HEK293 (cell line): ENCODE results near the gene SLC38A9.

Source experiments
- CTCF ChIA-PET: fragments of 350-600 bp; formaldehyde crosslinking; extraction: SDS; loops from one replicate; lab custom pipeline; 2021; ENCODE audit warnings: antibody characterized with exemption; lab: Yijun Ruan, JAX
- POLR2A ChIA-PET: fragments of 300-600 bp; formaldehyde crosslinking; extraction: SDS; loops from one replicate; lab custom pipeline; 2020; ENCODE audit warnings: antibody characterized with exemption, inconsistent platforms; lab: Yijun Ruan, JAX
- H3K27ac ChIP-seq: fragments of 200-500 bp; sonication (Bioruptor generic); 2 replicates; pipeline ENCODE4 v1.5.1; 2014; ENCODE audit warnings: low read depth, low read length, control low read depth, inconsistent platforms; ENCODE audit errors: extremely low read depth
- H3K36me3 ChIP-seq, 2 experiments: fragments of 200-500 bp in 1 of 2; sonication (Bioruptor generic) in 1 of 2; 1 replicate in 1 of 2; 2 replicates in 1 of 2; pipeline ENCODE4 v1.5.1; 2014 to 2017; ENCODE audit warnings: inconsistent platforms in 2 of 2, low read length in 2 of 2; ENCODE audit not compliant: control insufficient read depth in 2 of 2, insufficient read depth in 1 of 2
- H3K4me1 ChIP-seq: fragments of 200-500 bp; sonication (Bioruptor generic); 2 replicates; pipeline ENCODE4 v1.5.1; 2014; ENCODE audit warnings: mild to moderate bottlenecking, low read length, inconsistent platforms; ENCODE audit not compliant: control insufficient read depth, insufficient read depth
- H3K4me3 ChIP-seq: 2 replicates; pipeline ENCODE4 v1.5.1; 2011; ENCODE audit warnings: low read depth, mild to moderate bottlenecking, control low read depth, low read length, moderate library complexity
- H3K9me3 ChIP-seq: fragments of 200-500 bp; sonication (Bioruptor generic); 2 replicates; pipeline ENCODE4 v1.5.1; 2014; ENCODE audit warnings: low read depth, low read length, inconsistent platforms; ENCODE audit not compliant: control insufficient read depth, insufficient read depth
- BCL11A ChIP-seq: fragments of 450-650 bp; formaldehyde crosslinking; IDR thresholded peaks from 2 replicates; pipeline ENCODE4 v1.5.1; 2016; ENCODE audit warnings: low read depth, missing biosample characterization, missing genetic modification characterization
- KLF16 ChIP-seq: fragments of 450-650 bp; formaldehyde crosslinking; IDR thresholded peaks from 2 replicates; pipeline ENCODE4 v1.5.1; 2017; ENCODE audit warnings: missing biosample characterization, missing genetic modification characterization
- OVOL3 ChIP-seq: fragments of 450-650 bp; formaldehyde crosslinking; IDR thresholded peaks from 2 replicates; pipeline ENCODE4 v1.5.1; 2016; ENCODE audit warnings: missing biosample characterization, missing genetic modification characterization
- SCRT1 ChIP-seq: fragments of 450-650 bp; formaldehyde crosslinking; IDR thresholded peaks from 2 replicates; pipeline ENCODE4 v1.5.1; 2016; ENCODE audit warnings: missing biosample characterization, missing genetic modification characterization, borderline replicate concordance
- ZBTB7A ChIP-seq: fragments of 450-650 bp; formaldehyde crosslinking; IDR thresholded peaks from 2 replicates; pipeline ENCODE4 v1.5.1; 2016; ENCODE audit warnings: low read depth, missing biosample characterization, missing genetic modification characterization
- ZFHX2 ChIP-seq: fragments of 450-650 bp; formaldehyde crosslinking; conservative IDR thresholded peaks from 2 replicates; pipeline ENCODE4 v1.5.1; 2016; ENCODE audit warnings: missing biosample characterization, missing genetic modification characterization
- ZNF169 ChIP-seq: fragments of 450-650 bp; formaldehyde crosslinking; IDR thresholded peaks from 2 replicates; pipeline ENCODE4 v1.5.1; 2016; ENCODE audit warnings: missing biosample characterization, missing genetic modification characterization
- ZNF211 ChIP-seq: fragments of 450-650 bp; formaldehyde crosslinking; IDR thresholded peaks from 2 replicates; pipeline ENCODE4 v1.5.1; 2016; ENCODE audit warnings: low read depth, missing biosample characterization, missing genetic modification characterization
- ZNF223 ChIP-seq: fragments of 450-650 bp; formaldehyde crosslinking; IDR thresholded peaks from 2 replicates; pipeline ENCODE4 v1.5.1; 2016; ENCODE audit warnings: missing biosample characterization, missing genetic modification characterization
- ZNF391 ChIP-seq: fragments of 450-650 bp; formaldehyde crosslinking; IDR thresholded peaks from 2 replicates; pipeline ENCODE4 v1.5.1; 2016; ENCODE audit warnings: low read depth, missing biosample characterization, missing genetic modification characterization, borderline replicate concordance
- ZNF501 ChIP-seq: fragments of 450-650 bp; formaldehyde crosslinking; IDR thresholded peaks from 2 replicates; pipeline ENCODE4 v1.5.1; 2016; ENCODE audit warnings: missing biosample characterization, missing genetic modification characterization
- ZNF548 ChIP-seq: fragments of 450-650 bp; formaldehyde crosslinking; IDR thresholded peaks from 2 replicates; pipeline ENCODE4 v1.5.1; 2016; ENCODE audit warnings: missing biosample characterization, missing genetic modification characterization
- ZNF624 ChIP-seq: fragments of 450-650 bp; formaldehyde crosslinking; IDR thresholded peaks from 2 replicates; pipeline ENCODE4 v1.5.1; 2017; ENCODE audit warnings: missing biosample characterization, missing genetic modification characterization
- ZNF664 ChIP-seq: fragments of 450-650 bp; formaldehyde crosslinking; IDR thresholded peaks from 2 replicates; pipeline ENCODE4 v1.5.1; 2016; ENCODE audit warnings: missing biosample characterization, missing genetic modification characterization
- ZNF677 ChIP-seq: fragments of 450-650 bp; IDR thresholded peaks from 2 replicates; pipeline ENCODE4 v1.5.0; 2018; ENCODE audit warnings: missing biosample characterization, mild to moderate bottlenecking, missing genetic modification characterization, moderate library complexity
- TF ChIP-seq, protein P1 (sequence below): fragments of 450-650 bp; formaldehyde crosslinking; IDR thresholded peaks from 2 replicates; pipeline ENCODE4; 2016; ENCODE audit warnings: missing biosample characterization, missing genetic modification characterization
- TF ChIP-seq, protein P2 (sequence below): fragments of 450-650 bp; formaldehyde crosslinking; IDR thresholded peaks from 2 replicates; pipeline ENCODE4 v1.5.1; 2016; ENCODE audit warnings: missing biosample characterization, missing genetic modification characterization
- TF ChIP-seq, protein P3 (sequence below): fragments of 450-650 bp; formaldehyde crosslinking; IDR thresholded peaks from 2 replicates; pipeline ENCODE4 v1.5.1; 2017; ENCODE audit warnings: missing biosample characterization, missing genetic modification characterization
- TF ChIP-seq, protein P4 (sequence below): fragments of 450-650 bp; formaldehyde crosslinking; IDR thresholded peaks from 2 replicates; pipeline ENCODE4 v1.5.1; 2016; ENCODE audit warnings: missing biosample characterization, missing genetic modification characterization, borderline replicate concordance
- TF ChIP-seq, protein P5 (sequence below): fragments of 450-650 bp; formaldehyde crosslinking; IDR thresholded peaks from 2 replicates; pipeline ENCODE4 v1.5.1; 2016; ENCODE audit warnings: missing biosample characterization, missing genetic modification characterization
- TF ChIP-seq, protein P6 (sequence below): fragments of 450-650 bp; formaldehyde crosslinking; IDR thresholded peaks from 2 replicates; pipeline ENCODE4 v1.5.1; 2017; ENCODE audit warnings: missing biosample characterization, missing genetic modification characterization
- TF ChIP-seq, protein P7 (sequence below): fragments of 450-650 bp; formaldehyde crosslinking; IDR thresholded peaks from 2 replicates; pipeline ENCODE4 v1.5.1; 2016; ENCODE audit warnings: missing biosample characterization, missing genetic modification characterization

The SLC38A9 gene

DNA sequence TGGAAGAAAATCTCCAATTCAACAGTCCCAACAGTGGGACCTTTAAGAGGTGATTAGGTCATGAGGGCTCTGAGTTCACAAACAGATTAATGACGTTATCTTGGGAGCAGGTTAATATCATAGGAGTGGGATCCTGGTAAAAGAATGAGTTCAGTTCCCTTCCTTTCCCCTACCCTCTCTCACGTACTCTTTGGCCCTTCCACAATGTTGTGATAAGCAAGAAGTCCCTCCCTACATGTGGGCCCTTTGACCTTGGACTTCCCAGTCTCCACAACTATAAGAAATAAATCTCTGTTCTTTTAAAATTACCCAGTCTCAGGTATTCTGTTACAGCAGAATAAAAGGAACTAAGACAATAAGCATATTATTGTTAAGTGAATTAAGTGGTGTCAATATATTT is 37.8 kb downstream of the SLC38A9 start:
- Histone ChIP-seq H3K27ac (no peak overlapping the region), H3K4me3 (no peak overlapping the region), H3K9me3 (no peaks in the 10 kb centered on the region), H3K36me3 (peaks cover 0 to 3% of the 10 kb centered on the region in 2 experiments; a peak in 2 of 3 replicates), H3K4me1 (no peaks in the 10 kb centered on the region; the same call in 1 of the 2 replicates)
- TF ChIP-seq ZNF677 (tag by site-specific recombination) (no peak), ZNF211 (tag by site-specific recombination) (no peak), ZNF169 (no peak), ZNF501 (no peak), ZBTB7A (tag by site-specific recombination) (no peak), SCRT1 (tag by site-specific recombination) (no peak), BCL11A (tag by site-specific recombination) (no peak), ZNF548 (tag by site-specific recombination) (no peak)
- TF ChIP-seq, protein P1, sequence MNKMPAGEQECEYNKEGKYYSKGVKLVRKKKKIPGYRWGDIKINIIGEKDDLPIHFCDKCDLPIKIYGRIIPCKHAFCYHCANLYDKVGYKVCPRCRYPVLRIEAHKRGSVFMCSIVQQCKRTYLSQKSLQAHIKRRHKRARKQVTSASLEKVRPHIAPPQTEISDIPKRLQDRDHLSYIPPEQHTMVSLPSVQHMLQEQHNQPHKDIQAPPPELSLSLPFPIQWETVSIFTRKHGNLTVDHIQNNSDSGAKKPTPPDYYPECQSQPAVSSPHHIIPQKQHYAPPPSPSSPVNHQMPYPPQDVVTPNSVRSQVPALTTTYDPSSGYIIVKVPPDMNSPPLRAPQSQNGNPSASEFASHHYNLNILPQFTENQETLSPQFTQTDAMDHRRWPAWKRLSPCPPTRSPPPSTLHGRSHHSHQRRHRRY (tag by site-specific recombination): no peak
- TF ChIP-seq, protein P2, sequence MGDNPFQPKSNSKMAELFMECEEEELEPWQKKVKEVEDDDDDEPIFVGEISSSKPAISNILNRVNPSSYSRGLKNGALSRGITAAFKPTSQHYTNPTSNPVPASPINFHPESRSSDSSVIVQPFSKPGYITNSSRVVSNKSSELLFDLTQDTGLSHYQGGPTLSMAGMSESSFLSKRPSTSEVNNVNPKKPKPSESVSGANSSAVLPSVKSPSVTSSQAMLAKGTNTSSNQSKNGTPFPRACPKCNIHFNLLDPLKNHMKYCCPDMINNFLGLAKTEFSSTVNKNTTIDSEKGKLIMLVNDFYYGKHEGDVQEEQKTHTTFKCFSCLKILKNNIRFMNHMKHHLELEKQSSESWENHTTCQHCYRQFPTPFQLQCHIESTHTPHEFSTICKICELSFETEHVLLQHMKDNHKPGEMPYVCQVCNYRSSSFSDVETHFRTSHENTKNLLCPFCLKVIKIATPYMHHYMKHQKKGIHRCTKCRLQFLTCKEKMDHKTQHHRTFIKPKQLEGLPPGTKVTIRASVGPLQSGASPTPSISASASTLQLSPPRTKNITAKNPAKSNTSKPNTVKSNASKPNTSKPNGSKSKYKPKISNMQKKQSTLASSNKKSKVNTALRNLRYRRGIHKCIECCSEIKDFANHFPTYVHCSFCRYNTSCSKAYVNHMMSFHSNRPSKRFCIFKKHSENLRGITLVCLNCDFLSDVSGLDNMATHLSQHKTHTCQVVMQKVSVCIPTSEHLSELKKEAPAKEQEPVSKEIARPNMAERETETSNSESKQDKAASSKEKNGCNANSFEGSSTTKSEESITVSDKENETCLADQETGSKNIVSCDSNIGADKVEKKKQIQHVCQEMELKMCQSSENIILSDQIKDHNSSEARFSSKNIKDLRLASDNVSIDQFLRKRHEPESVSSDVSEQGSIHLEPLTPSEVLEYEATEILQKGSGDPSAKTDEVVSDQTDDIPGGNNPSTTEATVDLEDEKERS: no peak
- TF ChIP-seq, protein P3, sequence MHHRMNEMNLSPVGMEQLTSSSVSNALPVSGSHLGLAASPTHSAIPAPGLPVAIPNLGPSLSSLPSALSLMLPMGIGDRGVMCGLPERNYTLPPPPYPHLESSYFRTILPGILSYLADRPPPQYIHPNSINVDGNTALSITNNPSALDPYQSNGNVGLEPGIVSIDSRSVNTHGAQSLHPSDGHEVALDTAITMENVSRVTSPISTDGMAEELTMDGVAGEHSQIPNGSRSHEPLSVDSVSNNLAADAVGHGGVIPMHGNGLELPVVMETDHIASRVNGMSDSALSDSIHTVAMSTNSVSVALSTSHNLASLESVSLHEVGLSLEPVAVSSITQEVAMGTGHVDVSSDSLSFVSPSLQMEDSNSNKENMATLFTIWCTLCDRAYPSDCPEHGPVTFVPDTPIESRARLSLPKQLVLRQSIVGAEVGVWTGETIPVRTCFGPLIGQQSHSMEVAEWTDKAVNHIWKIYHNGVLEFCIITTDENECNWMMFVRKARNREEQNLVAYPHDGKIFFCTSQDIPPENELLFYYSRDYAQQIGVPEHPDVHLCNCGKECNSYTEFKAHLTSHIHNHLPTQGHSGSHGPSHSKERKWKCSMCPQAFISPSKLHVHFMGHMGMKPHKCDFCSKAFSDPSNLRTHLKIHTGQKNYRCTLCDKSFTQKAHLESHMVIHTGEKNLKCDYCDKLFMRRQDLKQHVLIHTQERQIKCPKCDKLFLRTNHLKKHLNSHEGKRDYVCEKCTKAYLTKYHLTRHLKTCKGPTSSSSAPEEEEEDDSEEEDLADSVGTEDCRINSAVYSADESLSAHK (tag by site-specific recombination): no peak
- TF ChIP-seq, protein P4, sequence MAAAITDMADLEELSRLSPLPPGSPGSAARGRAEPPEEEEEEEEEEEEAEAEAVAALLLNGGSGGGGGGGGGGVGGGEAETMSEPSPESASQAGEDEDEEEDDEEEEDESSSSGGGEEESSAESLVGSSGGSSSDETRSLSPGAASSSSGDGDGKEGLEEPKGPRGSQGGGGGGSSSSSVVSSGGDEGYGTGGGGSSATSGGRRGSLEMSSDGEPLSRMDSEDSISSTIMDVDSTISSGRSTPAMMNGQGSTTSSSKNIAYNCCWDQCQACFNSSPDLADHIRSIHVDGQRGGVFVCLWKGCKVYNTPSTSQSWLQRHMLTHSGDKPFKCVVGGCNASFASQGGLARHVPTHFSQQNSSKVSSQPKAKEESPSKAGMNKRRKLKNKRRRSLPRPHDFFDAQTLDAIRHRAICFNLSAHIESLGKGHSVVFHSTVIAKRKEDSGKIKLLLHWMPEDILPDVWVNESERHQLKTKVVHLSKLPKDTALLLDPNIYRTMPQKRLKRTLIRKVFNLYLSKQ (tag by site-specific recombination): no peak
- TF ChIP-seq, protein P5, sequence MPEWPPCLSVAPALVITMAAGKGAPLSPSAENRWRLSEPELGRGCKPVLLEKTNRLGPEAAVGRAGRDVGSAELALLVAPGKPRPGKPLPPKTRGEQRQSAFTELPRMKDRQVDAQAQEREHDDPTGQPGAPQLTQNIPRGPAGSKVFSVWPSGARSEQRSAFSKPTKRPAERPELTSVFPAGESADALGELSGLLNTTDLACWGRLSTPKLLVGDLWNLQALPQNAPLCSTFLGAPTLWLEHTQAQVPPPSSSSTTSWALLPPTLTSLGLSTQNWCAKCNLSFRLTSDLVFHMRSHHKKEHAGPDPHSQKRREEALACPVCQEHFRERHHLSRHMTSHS (tag by site-specific recombination): no peak
- CTCF ChIA-PET: no interaction called here
- POLR2A ChIA-PET: no interaction called here

DNA sequence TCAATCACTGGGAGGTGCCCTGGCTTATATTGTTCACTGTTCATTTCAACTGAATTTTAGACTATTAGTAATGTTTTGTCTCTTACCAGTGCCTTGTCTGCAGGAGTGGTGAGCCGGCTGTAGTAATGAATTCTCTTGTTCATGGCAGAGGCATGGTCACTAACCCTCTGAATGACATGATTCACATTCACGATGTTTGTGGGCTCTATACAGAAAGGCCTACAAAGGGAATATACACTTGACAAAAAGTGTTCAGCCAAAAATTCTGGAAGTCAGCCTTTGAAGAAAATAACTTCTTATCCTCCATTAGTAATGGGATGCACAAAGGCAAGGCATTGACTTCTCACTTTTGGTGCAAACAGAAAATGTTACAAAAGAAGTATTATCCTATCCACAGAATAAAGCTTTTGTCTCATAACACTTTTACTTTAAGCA is 39.6 kb downstream of the SLC38A9 start:
- ChIA-PET POLR2A (no interaction called here), CTCF (no interaction called here)
- Histone ChIP-seq H3K27ac (no peak overlapping the region), H3K4me3 (no peak overlapping the region), H3K36me3 (peaks cover 0 to 5% of the 10 kb centered on the region in 2 experiments), H3K9me3 (no peaks in the 10 kb centered on the region), H3K4me1 (no peaks in the 10 kb centered on the region)
- no peak for TF ChIP-seq ZNF664
- TF ChIP-seq, protein P6, sequence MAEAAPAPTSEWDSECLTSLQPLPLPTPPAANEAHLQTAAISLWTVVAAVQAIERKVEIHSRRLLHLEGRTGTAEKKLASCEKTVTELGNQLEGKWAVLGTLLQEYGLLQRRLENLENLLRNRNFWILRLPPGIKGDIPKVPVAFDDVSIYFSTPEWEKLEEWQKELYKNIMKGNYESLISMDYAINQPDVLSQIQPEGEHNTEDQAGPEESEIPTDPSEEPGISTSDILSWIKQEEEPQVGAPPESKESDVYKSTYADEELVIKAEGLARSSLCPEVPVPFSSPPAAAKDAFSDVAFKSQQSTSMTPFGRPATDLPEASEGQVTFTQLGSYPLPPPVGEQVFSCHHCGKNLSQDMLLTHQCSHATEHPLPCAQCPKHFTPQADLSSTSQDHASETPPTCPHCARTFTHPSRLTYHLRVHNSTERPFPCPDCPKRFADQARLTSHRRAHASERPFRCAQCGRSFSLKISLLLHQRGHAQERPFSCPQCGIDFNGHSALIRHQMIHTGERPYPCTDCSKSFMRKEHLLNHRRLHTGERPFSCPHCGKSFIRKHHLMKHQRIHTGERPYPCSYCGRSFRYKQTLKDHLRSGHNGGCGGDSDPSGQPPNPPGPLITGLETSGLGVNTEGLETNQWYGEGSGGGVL: no peak
- TF ChIP-seq ZNF624: no peak
- TF ChIP-seq ZNF223 (tag by site-specific recombination): no peak
- no peak for TF ChIP-seq ZFHX2 (tag by site-specific recombination)
- TF ChIP-seq KLF16: no peak
- no peak for TF ChIP-seq OVOL3 (tag by site-specific recombination)
- TF ChIP-seq ZNF391 (tag by site-specific recombination): no peak
- TF ChIP-seq, protein P7, sequence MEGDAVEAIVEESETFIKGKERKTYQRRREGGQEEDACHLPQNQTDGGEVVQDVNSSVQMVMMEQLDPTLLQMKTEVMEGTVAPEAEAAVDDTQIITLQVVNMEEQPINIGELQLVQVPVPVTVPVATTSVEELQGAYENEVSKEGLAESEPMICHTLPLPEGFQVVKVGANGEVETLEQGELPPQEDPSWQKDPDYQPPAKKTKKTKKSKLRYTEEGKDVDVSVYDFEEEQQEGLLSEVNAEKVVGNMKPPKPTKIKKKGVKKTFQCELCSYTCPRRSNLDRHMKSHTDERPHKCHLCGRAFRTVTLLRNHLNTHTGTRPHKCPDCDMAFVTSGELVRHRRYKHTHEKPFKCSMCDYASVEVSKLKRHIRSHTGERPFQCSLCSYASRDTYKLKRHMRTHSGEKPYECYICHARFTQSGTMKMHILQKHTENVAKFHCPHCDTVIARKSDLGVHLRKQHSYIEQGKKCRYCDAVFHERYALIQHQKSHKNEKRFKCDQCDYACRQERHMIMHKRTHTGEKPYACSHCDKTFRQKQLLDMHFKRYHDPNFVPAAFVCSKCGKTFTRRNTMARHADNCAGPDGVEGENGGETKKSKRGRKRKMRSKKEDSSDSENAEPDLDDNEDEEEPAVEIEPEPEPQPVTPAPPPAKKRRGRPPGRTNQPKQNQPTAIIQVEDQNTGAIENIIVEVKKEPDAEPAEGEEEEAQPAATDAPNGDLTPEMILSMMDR (tag by site-specific recombination): no peak
